Sigmoid colon (tissue), 7 donors: ENCODE results near the gene DPF3. TPM values are rescaled to one million over a fixed set of nuclear protein-coding genes. Genes with fewer than 3 reads are reported as not detected.

Experiments used
- DNase-seq: peaks from one replicate; pipeline ENCODE4 v3.0.0-alpha.2; 2019
- H3K27ac ChIP-seq, 4 donors: fragments of 200-600 bp; sonication (generic); one replicate each; pipeline ENCODE4 v1.5.1; 2016 to 2019; ENCODE audit warnings: mild to moderate bottlenecking in 1 of 4
- H3K27me3 ChIP-seq, 3 donors: fragments of 200-600 bp; sonication (generic); one replicate each; pipeline ENCODE4 v1.5.1; 2019; ENCODE audit warnings: mild to moderate bottlenecking in 1 of 3
- H3K36me3 ChIP-seq, 4 donors: fragments of 200-600 bp; sonication (generic); one replicate each; pipeline ENCODE4 v1.5.1; 2016 to 2019
- H3K4me1 ChIP-seq, 4 donors: fragments of 200-600 bp; sonication (generic); one replicate each; pipeline ENCODE4 v1.5.1; 2017 to 2019
- H3K4me3 ChIP-seq, 4 donors: fragments of 200-600 bp; sonication (generic); one replicate each; pipeline ENCODE4 v1.5.1; 2017 to 2019; ENCODE audit warnings: mild to moderate bottlenecking in 2 of 4, moderate library complexity in 1 of 4
- H3K9me3 ChIP-seq, 4 donors: fragments of 200-600 bp in 3 of 4; sonication (generic) in 3 of 4; one replicate each; pipeline versions ENCODE4 v1.5.1 to v1.6.1; 2013 to 2019
- EP300 ChIP-seq, 4 donors: sonication (generic); formaldehyde crosslinking; IDR thresholded peaks; one replicate each; pipeline ENCODE4 v1.6.1; 2017; ENCODE audit warnings: antibody characterized with exemption in 4 of 4
- POLR2A ChIP-seq, 2 donors: fragments of 450-650 bp; IDR thresholded peaks; one replicate each; pipeline ENCODE4 v1.6.1; 2016; ENCODE audit warnings: antibody characterized with exemption in 2 of 2, mild to moderate bottlenecking in 2 of 2, moderate library complexity in 2 of 2
- POLR2AphosphoS5 ChIP-seq, 4 donors: sonication (generic); formaldehyde crosslinking; IDR thresholded peaks; one replicate each; pipeline ENCODE4 v1.6.1; 2017; ENCODE audit warnings: antibody characterized with exemption in 4 of 4
- WGBS, 2 donors: extraction: QIAGEN DNeasy Blood & Tissue Kit; methylation state at CpG; one replicate each; pipeline ENCODE4 v1.1.7; 2013; 5-methylcytosine and 5-hydroxymethylcytosine counted together
- intact Hi-C: fragments of 100-400 bp; cut with DNase I; formaldehyde crosslinking; loops from one replicate; pipeline ENCODE4 v1.15.1; 2023
- polyA plus RNA-seq, 3 donors: library from polyadenylated mRNA; stranded (reverse); fragments of 200-250 nt; gene quantifications; one replicate each; pipeline ENCODE4 v1.2.3, GENCODE V29; 2013
- total RNA-seq, 4 donors: library from RNA; depleted of rRNA; stranded (reverse); fragments of >200 nt; gene quantifications; one replicate each; pipeline ENCODE4 v1.1.0, GENCODE V29; 2016
- TF ChIP-seq, protein P1 (sequence below), 4 experiments: fragments of 450-650 bp in 3 of 4; fragments of 200-600 bp in 1 of 4; IDR thresholded peaks; one replicate each; pipeline ENCODE4 v1.5.1; 2016 to 2019; ENCODE audit warnings: antibody characterized with exemption in 4 of 4, mild to moderate bottlenecking in 3 of 4, moderate library complexity in 2 of 4
- donor health status: healthy with polysubstance abuse.
- donor health status: Bipolar disorder and iron deficiency.
- donor health status: healthy.

Gene DPF3
- total and polyA plus RNA-seq, 7 donors: 0.28 to 4.5 (median 2.3) TPM

DNA sequence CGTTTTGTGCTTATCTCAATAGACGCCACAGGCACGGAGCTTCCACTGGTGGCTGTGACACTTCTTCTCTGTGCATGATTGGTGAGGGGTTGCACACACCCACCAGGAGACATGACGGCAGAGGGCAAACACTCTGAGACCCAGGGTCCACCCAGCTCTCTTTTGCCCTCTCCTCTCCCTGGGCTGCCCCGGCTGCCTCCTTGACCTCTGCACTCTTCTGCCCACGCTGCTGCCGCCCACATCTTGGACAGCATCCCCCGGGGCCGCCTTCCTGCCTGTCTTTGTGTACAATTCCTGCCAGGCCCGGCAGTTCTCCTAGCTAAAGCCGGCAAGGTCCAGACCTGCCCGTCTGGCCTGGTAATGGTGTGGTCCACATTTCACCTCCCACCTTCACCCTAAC, 44.7 kb downstream of the DPF3 start:
- 18 to 64% methylated on average over 12 of the region's 12 CpGs for WGBS, 2 donors
- TF ChIP-seq EP300 (IDR thresholded peaks at IDR 0.05) (no peak), POLR2A (IDR thresholded peaks at IDR 0.05) (no peak), POLR2AphosphoS5 (IDR thresholded peaks at IDR 0.05) (no peak)
- TF ChIP-seq, protein P1, sequence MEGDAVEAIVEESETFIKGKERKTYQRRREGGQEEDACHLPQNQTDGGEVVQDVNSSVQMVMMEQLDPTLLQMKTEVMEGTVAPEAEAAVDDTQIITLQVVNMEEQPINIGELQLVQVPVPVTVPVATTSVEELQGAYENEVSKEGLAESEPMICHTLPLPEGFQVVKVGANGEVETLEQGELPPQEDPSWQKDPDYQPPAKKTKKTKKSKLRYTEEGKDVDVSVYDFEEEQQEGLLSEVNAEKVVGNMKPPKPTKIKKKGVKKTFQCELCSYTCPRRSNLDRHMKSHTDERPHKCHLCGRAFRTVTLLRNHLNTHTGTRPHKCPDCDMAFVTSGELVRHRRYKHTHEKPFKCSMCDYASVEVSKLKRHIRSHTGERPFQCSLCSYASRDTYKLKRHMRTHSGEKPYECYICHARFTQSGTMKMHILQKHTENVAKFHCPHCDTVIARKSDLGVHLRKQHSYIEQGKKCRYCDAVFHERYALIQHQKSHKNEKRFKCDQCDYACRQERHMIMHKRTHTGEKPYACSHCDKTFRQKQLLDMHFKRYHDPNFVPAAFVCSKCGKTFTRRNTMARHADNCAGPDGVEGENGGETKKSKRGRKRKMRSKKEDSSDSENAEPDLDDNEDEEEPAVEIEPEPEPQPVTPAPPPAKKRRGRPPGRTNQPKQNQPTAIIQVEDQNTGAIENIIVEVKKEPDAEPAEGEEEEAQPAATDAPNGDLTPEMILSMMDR (IDR thresholded peaks at IDR 0.05): no peak
- H3K4me1 ChIP-seq: peaks cover 0 to 3% (median 0%) of the 10 kb centered on the region in 4 donors
- no peaks in the 10 kb centered on the region for H3K36me3 ChIP-seq
- H3K27ac ChIP-seq: no peak overlapping the region
- no peaks in the 10 kb centered on the region for H3K27me3 ChIP-seq
- intact Hi-C loops: no loop called here
- H3K9me3 ChIP-seq: no peaks in the 10 kb centered on the region
- DNase-seq: no peak
- no peak overlapping the region for H3K4me3 ChIP-seq

DNA sequence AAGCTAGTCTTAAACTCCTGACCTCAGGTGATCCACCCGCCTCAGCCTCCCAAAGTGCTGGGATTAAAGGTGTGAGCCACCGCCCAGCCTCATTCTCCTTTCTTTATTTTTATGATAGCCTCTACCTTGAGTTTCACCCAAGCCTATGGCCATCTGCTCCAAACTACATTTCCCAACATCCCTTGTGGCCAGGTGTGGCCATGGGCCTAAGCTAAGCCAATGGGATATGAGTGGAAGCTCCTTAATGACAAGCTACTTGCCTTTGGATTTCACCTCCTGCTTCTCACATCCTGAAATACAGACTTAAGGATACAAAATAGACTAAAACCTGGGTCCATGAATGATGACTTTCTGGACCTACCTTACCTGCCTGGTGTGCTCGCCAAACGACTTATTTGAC, 46.2 kb downstream of the DPF3 start:
- DNase-seq: no peak
- intact Hi-C loops: no loop called here

DNA sequence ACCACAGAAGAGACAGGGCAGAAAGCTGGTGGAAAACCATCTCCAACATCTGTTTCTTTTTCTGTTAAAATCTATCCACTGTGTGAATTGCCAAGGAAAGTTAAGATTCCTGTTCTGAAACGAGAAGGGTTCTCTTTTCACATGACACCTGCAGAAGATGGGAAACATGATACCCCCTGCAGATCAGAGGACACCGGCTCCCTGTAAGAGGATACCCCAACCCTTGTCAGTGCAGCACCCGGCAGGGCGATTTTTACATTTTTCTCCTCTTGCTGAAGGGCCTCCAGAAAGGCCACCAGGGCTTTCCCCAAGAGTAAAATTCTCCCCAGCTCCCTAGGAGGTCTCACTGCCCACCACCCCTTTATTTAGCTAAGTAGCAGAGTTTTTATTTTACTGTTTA, 48.2 kb downstream of the DPF3 start:
- no peak overlapping the region for H3K27ac ChIP-seq
- intact Hi-C loops: no loop called here
- 90 to 96% methylated on average over 4 of the region's 4 CpGs for WGBS, 2 donors
- no peaks in the 10 kb centered on the region for H3K27me3 ChIP-seq
- no peaks in the 10 kb centered on the region for H3K9me3 ChIP-seq
- DNase-seq: no peak
- H3K4me3 ChIP-seq: no peak overlapping the region
- no peak for TF ChIP-seq EP300 (IDR thresholded peaks at IDR 0.05)
- no peak for TF ChIP-seq POLR2A (IDR thresholded peaks at IDR 0.05)
- TF ChIP-seq POLR2AphosphoS5 (IDR thresholded peaks at IDR 0.05): no peak
- TF ChIP-seq, protein P1 (IDR thresholded peaks at IDR 0.05): no peak
- H3K4me1 ChIP-seq: no peaks in the 10 kb centered on the region
- no peaks in the 10 kb centered on the region for H3K36me3 ChIP-seq

More for the DNA sequence above, 46.2 kb downstream of the DPF3 start:
- H3K9me3 ChIP-seq: no peaks in the 10 kb centered on the region
- TF ChIP-seq EP300 (IDR thresholded peaks at IDR 0.05) (no peak), POLR2A (IDR thresholded peaks at IDR 0.05) (no peak), POLR2AphosphoS5 (IDR thresholded peaks at IDR 0.05) (no peak)
- TF ChIP-seq, protein P1 (IDR thresholded peaks at IDR 0.05): no peak
- H3K36me3 ChIP-seq: no peaks in the 10 kb centered on the region
- H3K4me1 ChIP-seq: no peaks in the 10 kb centered on the region
- no peak overlapping the region for H3K27ac ChIP-seq
- H3K27me3 ChIP-seq: no peaks in the 10 kb centered on the region
- no peak overlapping the region for H3K4me3 ChIP-seq
- 90 to 97% methylated on average over 4 of the region's 4 CpGs for WGBS, 2 donors

DNA sequence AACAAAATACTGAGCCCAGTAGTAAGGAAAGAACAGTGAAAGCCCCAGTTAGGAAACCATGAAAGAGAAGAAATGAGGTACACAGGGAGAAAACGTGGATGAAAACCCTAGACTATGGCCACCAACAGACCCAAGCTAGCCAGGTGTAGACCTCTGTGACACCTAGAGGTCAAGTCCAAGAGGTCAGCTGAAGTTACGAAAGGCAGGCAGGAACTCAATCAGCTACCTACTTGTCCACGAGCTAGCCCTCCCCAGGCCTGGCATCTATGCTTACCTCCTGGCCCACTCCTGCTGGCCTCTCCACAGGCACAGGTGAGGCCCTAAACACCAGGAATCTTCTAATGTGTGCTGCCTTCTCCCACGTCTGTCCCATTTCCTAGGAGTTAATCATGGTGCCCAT, 48.7 kb downstream of the DPF3 start:
- no peak overlapping the region for H3K4me3 ChIP-seq
- intact Hi-C loops: no loop called here
- no peak overlapping the region for H3K27ac ChIP-seq
- H3K36me3 ChIP-seq: no peaks in the 10 kb centered on the region
- H3K9me3 ChIP-seq: no peaks in the 10 kb centered on the region
- no peak for DNase-seq
- 94% methylated on average over 4 of the region's 4 CpGs for WGBS, 2 donors
- H3K4me1 ChIP-seq: no peaks in the 10 kb centered on the region
- TF ChIP-seq POLR2AphosphoS5 (IDR thresholded peaks at IDR 0.05) (no peak), EP300 (IDR thresholded peaks at IDR 0.05) (no peak), POLR2A (IDR thresholded peaks at IDR 0.05) (no peak)
- TF ChIP-seq, protein P1 (IDR thresholded peaks at IDR 0.05): no peak
- H3K27me3 ChIP-seq: no peaks in the 10 kb centered on the region

DNA sequence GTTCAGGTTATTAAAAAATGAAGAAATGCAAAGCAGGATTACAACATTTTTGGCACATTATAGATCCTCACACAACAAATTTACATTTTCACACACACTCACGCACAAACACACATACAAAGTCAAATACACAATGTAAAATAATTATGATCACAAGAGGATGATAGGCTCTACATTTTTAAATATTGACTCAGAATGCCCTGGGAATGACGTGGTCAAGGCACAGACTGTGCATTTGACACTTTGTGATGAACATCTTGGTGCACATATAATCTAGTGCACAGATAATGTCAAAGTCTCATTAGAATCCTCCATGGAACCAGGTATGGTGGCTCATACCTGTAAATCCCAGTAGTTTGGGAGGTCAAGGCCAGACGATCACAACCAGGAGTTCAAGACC, 49.4 kb downstream of the DPF3 start:
- Histone ChIP-seq H3K4me3 (no peak overlapping the region), H3K36me3 (no peaks in the 10 kb centered on the region), H3K4me1 (no peaks in the 10 kb centered on the region), H3K27ac (no peak overlapping the region), H3K27me3 (no peaks in the 10 kb centered on the region), H3K9me3 (no peaks in the 10 kb centered on the region)
- TF ChIP-seq POLR2AphosphoS5 (IDR thresholded peaks at IDR 0.05) (no peak), EP300 (IDR thresholded peaks at IDR 0.05) (no peak), POLR2A (IDR thresholded peaks at IDR 0.05) (no peak)
- TF ChIP-seq, protein P1 (IDR thresholded peaks at IDR 0.05): no peak
- WGBS, 2 donors: 87 to 88% methylated on average over 3 of the region's 3 CpGs
- no peak for DNase-seq
- intact Hi-C loops: no loop called here
